SK-N-SH (cell line): ENCODE measurements around the gene C5orf58. TPM values are rescaled to one million over a fixed set of nuclear protein-coding genes. Genes with fewer than 3 reads are reported as not detected.

ENCODE experiments used
- CTCF ChIA-PET: fragments of 300-600, 350-600 bp; formaldehyde crosslinking; extraction: SDS; loops from one replicate; lab custom pipeline; 2021; lab: Yijun Ruan, JAX
- POLR2A ChIA-PET: fragments of 350-600 bp; sonication (Branson Sonifier 250); formaldehyde crosslinking; extraction: SDS; loops from one replicate; lab custom pipeline; 2020; ENCODE audit warnings: antibody characterized with exemption, inconsistent platforms; lab: Yijun Ruan, JAX
- DNase-seq: peaks from one replicate; pipeline ENCODE4 v3.0.0; 2012
- H2AFZ ChIP-seq: fragments of 200-600 bp; sonication (generic); 2 replicates; pipeline ENCODE4 v1.8.1; 2016; ENCODE audit warnings: antibody characterized with exemption, mild to moderate bottlenecking, low read depth
- H3F3A ChIP-seq: fragments of 200-600 bp; sonication (generic); replicated peaks from 2 replicates; pipeline ENCODE3; 2016; ENCODE audit warnings: antibody characterized with exemption, mild to moderate bottlenecking; ENCODE audit not compliant: insufficient read depth
- H3K27ac ChIP-seq, 2 experiments: fragments of 200-500 bp in 1 of 2; fragments of 200-600 bp in 1 of 2; sonication (Bioruptor generic) in 1 of 2; sonication (generic), shearing (Covaris generic) in 1 of 2; 2 replicates each; pipeline versions ENCODE4 v1.5.1 to v1.6.1; 2014 to 2016; ENCODE audit warnings: low read depth in 2 of 2, inconsistent platforms in 1 of 2, low read length in 1 of 2, mild to moderate bottlenecking in 1 of 2, mixed read lengths in 1 of 2
- H3K27me3 ChIP-seq: fragments of 200-600 bp; sonication (generic), shearing (Covaris generic); 2 replicates; pipeline ENCODE4 v1.6.1; 2016; ENCODE audit warnings: mixed run types; ENCODE audit not compliant: insufficient read depth
- H3K36me3 ChIP-seq, 2 experiments: fragments of 200-500 bp in 1 of 2; fragments of 200-600 bp in 1 of 2; sonication (Bioruptor generic) in 1 of 2; sonication (generic) in 1 of 2; replicated peaks in 1 of 2; 2 replicates each; pipeline versions ENCODE3 to v1.5.1; 2014 to 2016; ENCODE audit warnings: low read length in 1 of 2, mild to moderate bottlenecking in 1 of 2; ENCODE audit not compliant: insufficient read depth in 2 of 2, control insufficient read depth in 1 of 2
- H3K4me1 ChIP-seq, 2 experiments: fragments of 200-500 bp in 1 of 2; fragments of 200-600 bp in 1 of 2; sonication (Bioruptor generic) in 1 of 2; sonication (generic), shearing (Covaris generic) in 1 of 2; 2 replicates each; pipeline versions ENCODE4 v1.5.1 to v1.6.1; 2014 to 2016; ENCODE audit warnings: low read depth in 1 of 2, low read length in 1 of 2, mixed run types in 1 of 2; ENCODE audit not compliant: insufficient read depth in 2 of 2, control insufficient read depth in 1 of 2
- H3K4me2 ChIP-seq: fragments of 200-600 bp; sonication (generic), shearing (Covaris generic); 2 replicates; pipeline ENCODE4 v1.6.1; 2017; ENCODE audit warnings: mixed run types
- H3K4me3 ChIP-seq, 2 experiments: fragments of 200-500 bp in 1 of 2; fragments of 200-600 bp in 1 of 2; sonication (Bioruptor generic) in 1 of 2; sonication (generic), shearing (Covaris generic) in 1 of 2; 2 replicates each; pipeline versions ENCODE4 v1.5.1 to v1.8.1; 2014 to 2016; ENCODE audit warnings: low read depth in 2 of 2, inconsistent platforms in 1 of 2, low read length in 1 of 2, mild to moderate bottlenecking in 1 of 2, mixed read lengths in 1 of 2, moderate library complexity in 1 of 2
- H3K79me2 ChIP-seq: fragments of 200-600 bp; sonication (generic); 2 replicates; pipeline ENCODE4 v1.8.1; 2017; ENCODE audit warnings: mild to moderate bottlenecking; ENCODE audit not compliant: insufficient read depth
- H3K9ac ChIP-seq: fragments of 200-600 bp; sonication (generic); 2 replicates; pipeline ENCODE4 v1.6.1; 2017; ENCODE audit warnings: mixed run types
- H3K9me2 ChIP-seq: fragments of 200-600 bp; sonication (generic); 2 replicates; pipeline ENCODE4 v1.6.1; 2017; ENCODE audit warnings: mixed run types
- H3K9me3 ChIP-seq: fragments of 200-600 bp; sonication (generic); 2 replicates; pipeline ENCODE4 v1.6.1; 2017; ENCODE audit warnings: mixed run types, mild to moderate bottlenecking, moderate library complexity
- H4K20me1 ChIP-seq: fragments of 200-600 bp; sonication (generic); 2 replicates; pipeline ENCODE4 v1.6.1; 2017; ENCODE audit warnings: mild to moderate bottlenecking, mixed run types; ENCODE audit not compliant: insufficient read depth
- CHD2 ChIP-seq: fragments of 150-350 bp; IDR thresholded peaks from 2 replicates; pipeline ENCODE4 v1.6.1; 2018; ENCODE audit warnings: low read length; ENCODE audit not compliant: partially characterized antibody
- CTCF ChIP-seq: fragments of 200-600 bp; sonication (generic); IDR thresholded peaks from 2 replicates; pipeline ENCODE4 v1.6.1; 2017; ENCODE audit warnings: antibody characterized with exemption, mild to moderate bottlenecking, moderate library complexity
- FOXJ3 ChIP-seq: sonication (generic); formaldehyde crosslinking; IDR thresholded peaks from 2 replicates; pipeline ENCODE4 v1.5.1; 2020; ENCODE audit warnings: mild to moderate bottlenecking, missing genetic modification reagents
- FOXM1 ChIP-seq: IDR thresholded peaks from 2 replicates; pipeline ENCODE4 v1.4.0; 2012; ENCODE audit warnings: low read depth, mild to moderate bottlenecking
- JUND ChIP-seq: IDR thresholded peaks from 2 replicates; pipeline ENCODE4 v1.4.0; 2012
- MAX ChIP-seq: IDR thresholded peaks from 2 replicates; pipeline ENCODE4 v1.4.0; 2012; ENCODE audit warnings: low read depth
- NFIC ChIP-seq: IDR thresholded peaks from 2 replicates; pipeline ENCODE4 v1.4.0; 2012; ENCODE audit warnings: borderline replicate concordance
- RXRA ChIP-seq: IDR thresholded peaks from 2 replicates; pipeline ENCODE4 v1.4.0; 2012; ENCODE audit warnings: low read depth, mild to moderate bottlenecking, borderline replicate concordance
- SMC3 ChIP-seq: IDR thresholded peaks from 2 replicates; pipeline ENCODE4 v1.6.1; 2012; ENCODE audit warnings: low read depth, low read length, improper control_type of control experiment
- TAF1 ChIP-seq: IDR thresholded peaks from 2 replicates; pipeline ENCODE4 v1.6.1; 2012; ENCODE audit warnings: low read depth, mild to moderate bottlenecking, low read length, moderate library complexity, borderline replicate concordance
- YY1 ChIP-seq: IDR thresholded peaks from 2 replicates; pipeline ENCODE4 v1.4.0; 2012; ENCODE audit warnings: low read depth, mild to moderate bottlenecking
- whole genome bisulfite sequencing: methylation state at CpG from one replicate; pipeline ENCODE4 v1.1.6; 2017; ENCODE audit warnings: low lambda C conversion rate; 5-methylcytosine and 5-hydroxymethylcytosine counted together
- polyA plus RNA-seq, 3 experiments: library from polyadenylated mRNA; depleted of rRNA; stranded (reverse); fragments of >200 nt; gene quantifications; 2 replicates each; pipeline ENCODE4 v1.2.3, GENCODE V29; 2012

C5orf58 gene
- polyA plus RNA-seq, 1 of the 3 experiments (the other 2 are of a cell fraction), result not detected

GRCh38 chr5:170233358-170233892 is 640 bp downstream of the C5orf58 start:
- Histone ChIP-seq H3K79me2 (no peaks in the 10 kb centered on the region), H3K9ac (no peak overlapping the region), H4K20me1 (no peaks in the 10 kb centered on the region), H3K27me3 (no peaks in the 10 kb centered on the region; the same call in 1 of the 2 replicates), H3K4me2 (no peak overlapping the region), H3K9me2 (no peaks in the 10 kb centered on the region)
- CTCF ChIA-PET, result interaction anchor here (0.7 to 2.0 kb wide), 5 partner anchors 12 to 253 kb away, joined by 3 to 5 read pairs (median 4); partner anchors contain the start of gene INSYN2B
- POLR2A ChIA-PET, result no interaction called here
- TF ChIP-seq FOXM1 (no peak), YY1 (no peak), FOXJ3 (no peak), TAF1 (no peak)
- TF ChIP-seq, all 33 proteins: peak for 0
- DNase-seq, result no peak
- Histone ChIP-seq H3K27ac (no peak overlapping the region), H3K9me3 (no peaks in the 10 kb centered on the region), H3K4me1 (no peaks in the 10 kb centered on the region; a peak in 1 of 4 replicates), H3K4me3 (no peak overlapping the region), H2AFZ (no peak overlapping the region), H3K36me3 (no peaks in the 10 kb centered on the region), H3F3A (no peaks in the 10 kb centered on the region)
- WGBS, result 74% methylated on average over 10 of the region's 18 CpGs

- TF ChIP-seq CHD2 (no peak), SMC3 (no peak), NFIC (no peak), RXRA (no peak), CTCF (no peak), MAX (no peak), JUND (no peak)
- no peaks in the 10 kb centered on the region for H3K36me3 ChIP-seq
- no peaks in the 10 kb centered on the region for H3F3A ChIP-seq
- DNase-seq, result no peak
- H3K27ac ChIP-seq, result no peak overlapping the region
- H3K9ac ChIP-seq, result no peak overlapping the region
- no peak overlapping the region for H3K4me3 ChIP-seq
- WGBS, result 28% methylated on average over 3 of the region's 3 CpGs
- H3K9me2 ChIP-seq, result no peaks in the 10 kb centered on the region
- ChIA-PET CTCF (interaction anchor here (0.7 to 5.5 kb wide), 7 partner anchors 10 to 629 kb away, joined by 3 to 41 read pairs (median 7); no protein-coding TSS in a partner anchor), POLR2A (no interaction called here)
- H4K20me1 ChIP-seq, result no peaks in the 10 kb centered on the region
- no peaks in the 10 kb centered on the region for H3K79me2 ChIP-seq
- no peak overlapping the region for H2AFZ ChIP-seq
- no peak overlapping the region for H3K4me2 ChIP-seq
- no peaks in the 10 kb centered on the region for H3K4me1 ChIP-seq
- no peaks in the 10 kb centered on the region for H3K9me3 ChIP-seq
- no peaks in the 10 kb centered on the region; the same call in 1 of the 2 replicates for H3K27me3 ChIP-seq
Observed at GRCh38 chr5:170235876-170236864, 3.4 kb downstream of the C5orf58 start.
